ENCODE data around the gene ATE1. TPM values are rescaled to one million over a fixed set of nuclear protein-coding genes. Genes with fewer than 3 reads are reported as not detected.

ATE1 gene
- total and polyA plus RNA-seq, 7 donors, result 12.5 to 49.6 (median 31.4) TPM

DNA sequence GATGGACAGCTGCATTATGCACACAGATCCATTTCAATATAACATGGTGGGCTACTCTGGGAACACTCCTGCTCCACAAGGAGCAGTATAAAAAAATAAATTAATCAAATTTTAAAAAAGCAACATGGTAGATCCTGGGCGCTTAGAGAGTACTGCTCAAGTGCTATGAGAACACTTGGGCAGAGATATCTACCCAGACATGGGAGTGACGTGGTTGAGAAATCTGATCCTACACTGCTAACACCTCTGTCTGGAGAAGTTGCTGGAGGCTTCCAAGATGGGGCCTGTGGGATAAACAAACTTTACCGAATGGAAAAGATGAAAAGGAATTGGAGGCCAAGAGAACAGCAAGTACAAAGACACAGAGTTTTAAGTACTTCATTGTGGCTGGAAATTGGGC lies 38.2 kb upstream of the ATE1 start:
- Histone ChIP-seq H3K4me1 (peaks cover 0 to 9% (median 0%) of the 10 kb centered on the region in 4 donors), H3K9me3 (no peaks in the 10 kb centered on the region), H3K27ac (no peak overlapping the region), H3K4me3 (no peak overlapping the region), H3K36me3 (peaks cover 25 to 93% (median 34%) of the 10 kb centered on the region in 4 donors), H3K27me3 (no peaks in the 10 kb centered on the region)
- 72 to 88% methylated on average over 3 of the region's 3 CpGs for WGBS, 2 donors
- no peak for DNase-seq
- intact Hi-C loops (cut with DNase I), result no loop called here
- TF ChIP-seq EP300 (IDR thresholded peaks at IDR 0.05) (no peak), POLR2A (IDR thresholded peaks at IDR 0.05) (no peak), POLR2AphosphoS5 (IDR thresholded peaks at IDR 0.05) (no peak)
- TF ChIP-seq, protein P1, sequence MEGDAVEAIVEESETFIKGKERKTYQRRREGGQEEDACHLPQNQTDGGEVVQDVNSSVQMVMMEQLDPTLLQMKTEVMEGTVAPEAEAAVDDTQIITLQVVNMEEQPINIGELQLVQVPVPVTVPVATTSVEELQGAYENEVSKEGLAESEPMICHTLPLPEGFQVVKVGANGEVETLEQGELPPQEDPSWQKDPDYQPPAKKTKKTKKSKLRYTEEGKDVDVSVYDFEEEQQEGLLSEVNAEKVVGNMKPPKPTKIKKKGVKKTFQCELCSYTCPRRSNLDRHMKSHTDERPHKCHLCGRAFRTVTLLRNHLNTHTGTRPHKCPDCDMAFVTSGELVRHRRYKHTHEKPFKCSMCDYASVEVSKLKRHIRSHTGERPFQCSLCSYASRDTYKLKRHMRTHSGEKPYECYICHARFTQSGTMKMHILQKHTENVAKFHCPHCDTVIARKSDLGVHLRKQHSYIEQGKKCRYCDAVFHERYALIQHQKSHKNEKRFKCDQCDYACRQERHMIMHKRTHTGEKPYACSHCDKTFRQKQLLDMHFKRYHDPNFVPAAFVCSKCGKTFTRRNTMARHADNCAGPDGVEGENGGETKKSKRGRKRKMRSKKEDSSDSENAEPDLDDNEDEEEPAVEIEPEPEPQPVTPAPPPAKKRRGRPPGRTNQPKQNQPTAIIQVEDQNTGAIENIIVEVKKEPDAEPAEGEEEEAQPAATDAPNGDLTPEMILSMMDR (IDR thresholded peaks at IDR 0.05), result no peak

DNA sequence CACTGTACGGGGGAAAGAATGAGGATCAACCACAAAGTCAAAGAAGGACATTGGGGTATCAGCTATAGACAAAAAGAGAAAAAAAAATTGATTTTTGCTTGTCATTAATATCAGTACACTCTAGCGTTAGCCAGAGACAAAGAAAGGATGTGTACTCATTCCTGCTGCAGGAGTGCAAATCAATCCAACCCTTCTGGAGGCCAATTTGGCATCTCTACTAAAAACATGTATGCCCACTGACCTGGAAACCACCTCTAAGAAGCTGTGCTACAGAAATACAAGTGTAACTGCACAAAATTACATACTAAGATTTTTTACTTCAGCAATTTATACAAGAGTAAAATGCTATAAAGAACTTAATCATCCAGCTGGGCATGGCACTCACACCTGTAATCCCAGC lies 33.6 kb upstream of the ATE1 start:
- no peak for DNase-seq
- Histone ChIP-seq H3K4me1 (no peaks in the 10 kb centered on the region), H3K36me3 (peaks cover 16 to 92% (median 30%) of the 10 kb centered on the region in 4 donors), H3K27ac (no peak overlapping the region), H3K4me3 (no peak overlapping the region), H3K27me3 (no peaks in the 10 kb centered on the region), H3K9me3 (no peaks in the 10 kb centered on the region)
- TF ChIP-seq POLR2AphosphoS5 (IDR thresholded peaks at IDR 0.05) (no peak), EP300 (IDR thresholded peaks at IDR 0.05) (no peak), POLR2A (IDR thresholded peaks at IDR 0.05) (no peak)
- TF ChIP-seq, protein P1 (IDR thresholded peaks at IDR 0.05), result no peak
- WGBS, 2 donors, result 95 to 97% methylated on average over 2 of the region's 2 CpGs
- intact Hi-C loops (cut with DNase I), result no loop called here

DNA sequence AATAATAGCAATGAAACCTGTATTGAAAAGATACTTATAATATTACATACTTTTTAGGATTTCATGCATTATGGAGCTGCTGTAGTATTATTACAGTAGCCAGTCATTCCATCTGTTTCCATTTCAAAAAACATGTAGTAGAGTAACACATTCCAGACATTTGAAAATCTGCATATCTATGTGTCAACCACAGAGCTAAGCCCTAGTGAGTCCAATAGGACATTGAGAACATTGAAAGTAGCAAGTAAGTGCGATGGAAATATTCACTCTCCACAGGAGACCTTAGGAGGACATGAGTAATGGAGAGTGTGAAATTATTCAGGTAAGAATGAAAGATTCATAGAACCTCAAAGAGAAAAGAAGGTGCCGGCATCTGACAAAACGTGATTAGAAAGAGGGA lies 31.8 kb upstream of the ATE1 start:
- H3K4me3 ChIP-seq, result no peak overlapping the region
- no peak for TF ChIP-seq POLR2A (IDR thresholded peaks at IDR 0.05)
- TF ChIP-seq POLR2AphosphoS5 (IDR thresholded peaks at IDR 0.05), result no peak
- no peak for TF ChIP-seq EP300 (IDR thresholded peaks at IDR 0.05)
- TF ChIP-seq, protein P1 (IDR thresholded peaks at IDR 0.05), result no peak
- 93 to 98% methylated on average over 3 of the region's 3 CpGs for WGBS, 2 donors
- no peak overlapping the region for H3K27ac ChIP-seq
- H3K9me3 ChIP-seq, result no peaks in the 10 kb centered on the region
- H3K27me3 ChIP-seq, result no peaks in the 10 kb centered on the region
- peaks cover 7 to 90% (median 32%) of the 10 kb centered on the region in 4 donors for H3K36me3 ChIP-seq
- H3K4me1 ChIP-seq, result no peaks in the 10 kb centered on the region
- intact Hi-C loops (cut with DNase I), result no loop called here
- DNase-seq, result no peak

DNA sequence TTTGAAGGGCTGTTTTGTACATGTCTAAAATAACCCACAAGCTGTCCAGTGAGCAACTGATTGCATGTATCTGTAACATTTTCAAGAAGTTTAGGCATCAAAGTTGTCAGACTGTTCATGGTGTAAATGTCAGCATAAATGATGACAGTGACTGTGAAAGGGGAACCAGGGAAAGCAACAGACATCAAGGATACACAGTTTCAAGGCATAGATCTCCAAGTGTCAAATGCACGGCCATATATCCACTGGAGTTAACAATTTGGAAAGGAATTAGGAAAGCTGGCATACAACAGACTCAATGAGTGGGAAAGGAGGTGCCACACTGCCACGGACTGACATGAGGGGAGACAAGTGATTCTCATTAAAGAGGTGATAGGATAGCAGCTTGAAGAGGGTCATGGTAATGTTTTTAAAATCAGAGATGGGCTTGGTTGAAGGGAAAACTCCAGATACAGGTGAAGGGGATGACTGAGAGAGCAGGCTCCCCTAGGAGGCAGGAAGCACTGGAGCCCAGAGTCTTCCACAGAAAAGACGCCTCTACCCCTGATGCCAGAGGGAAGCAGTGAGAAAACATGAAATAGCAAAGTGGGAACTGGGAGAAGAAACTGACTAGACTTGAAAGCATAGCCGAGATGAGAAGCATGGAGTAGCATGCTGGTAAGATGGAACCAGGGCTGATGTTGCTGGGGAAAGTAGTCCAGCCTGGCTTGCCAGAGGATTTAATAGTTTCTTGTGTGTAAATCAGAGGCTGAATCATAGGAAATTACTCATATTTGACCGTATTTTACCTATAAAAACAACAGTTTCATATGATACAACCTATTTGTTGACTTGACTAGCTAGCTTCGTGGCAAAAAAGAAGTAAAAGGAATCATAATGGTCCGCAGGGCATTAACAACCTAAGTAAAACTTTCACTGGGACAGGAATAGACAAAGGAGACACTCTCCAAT lies 28.6 kb upstream of the ATE1 start:
- H3K27me3 ChIP-seq, result no peaks in the 10 kb centered on the region
- no peak for DNase-seq
- H3K9me3 ChIP-seq, result no peaks in the 10 kb centered on the region
- 88 to 89% methylated on average over 7 of the region's 7 CpGs for WGBS, 2 donors
- peaks cover 3 to 73% (median 31%) of the 10 kb centered on the region in 4 donors for H3K36me3 ChIP-seq
- no peaks in the 10 kb centered on the region for H3K4me1 ChIP-seq
- TF ChIP-seq EP300 (IDR thresholded peaks at IDR 0.05), result no peak
- TF ChIP-seq, protein P1 (IDR thresholded peaks at IDR 0.05), result no peak
- no peak for TF ChIP-seq POLR2A (IDR thresholded peaks at IDR 0.05)
- TF ChIP-seq POLR2AphosphoS5 (IDR thresholded peaks at IDR 0.05), result no peak
- intact Hi-C loops (cut with DNase I), result no loop called here
- no peak overlapping the region for H3K4me3 ChIP-seq
- H3K27ac ChIP-seq, result no peak overlapping the region

All from sigmoid colon (tissue), 7 donors.